Prostate gland (tissue), 2 donors: ENCODE measurements around the gene PDILT.

Experiments used
- POLR2A ChIP-seq: fragments of 450-650 bp; IDR thresholded peaks from one replicate; pipeline ENCODE4 v1.6.1; 2016; ENCODE audit warnings: antibody characterized with exemption, mild to moderate bottlenecking
- POLR2AphosphoS5 ChIP-seq: sonication (generic); formaldehyde crosslinking; IDR thresholded peaks from one replicate; pipeline ENCODE4 v1.6.1; 2017; ENCODE audit warnings: antibody characterized with exemption
- TF ChIP-seq, protein P1 (sequence below), 4 experiments: fragments of 200-600 bp in 2 of 4; fragments of 450-650 bp in 2 of 4; sonication (generic) in 2 of 4; IDR thresholded peaks; 1 replicate in 3 of 4; 2 replicates in 1 of 4; pipeline ENCODE4 v1.5.1; 2016 to 2019; ENCODE audit warnings: antibody characterized with exemption in 4 of 4, mild to moderate bottlenecking in 2 of 4, moderate library complexity in 2 of 4

DNA sequence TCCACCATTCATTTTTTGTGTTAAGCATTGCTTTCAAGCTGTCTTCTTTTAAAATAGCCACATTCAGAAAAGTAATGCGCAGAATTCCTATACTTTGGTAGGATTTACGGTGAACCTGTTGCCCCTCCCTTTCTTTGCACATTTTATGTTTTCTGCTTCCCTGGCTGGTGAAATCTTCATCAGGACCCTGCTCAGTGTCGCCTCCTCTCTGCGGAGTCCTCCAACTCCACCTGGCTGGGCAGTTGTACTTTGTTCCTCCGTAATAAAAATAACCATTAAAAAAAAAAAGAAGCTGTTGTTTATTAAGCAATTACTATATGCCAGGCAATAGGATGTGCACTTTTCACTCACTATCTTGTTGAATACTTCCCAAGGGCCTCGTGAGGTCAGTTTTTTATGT lies 54.9 kb downstream of the PDILT start:
- TF ChIP-seq, protein P1, sequence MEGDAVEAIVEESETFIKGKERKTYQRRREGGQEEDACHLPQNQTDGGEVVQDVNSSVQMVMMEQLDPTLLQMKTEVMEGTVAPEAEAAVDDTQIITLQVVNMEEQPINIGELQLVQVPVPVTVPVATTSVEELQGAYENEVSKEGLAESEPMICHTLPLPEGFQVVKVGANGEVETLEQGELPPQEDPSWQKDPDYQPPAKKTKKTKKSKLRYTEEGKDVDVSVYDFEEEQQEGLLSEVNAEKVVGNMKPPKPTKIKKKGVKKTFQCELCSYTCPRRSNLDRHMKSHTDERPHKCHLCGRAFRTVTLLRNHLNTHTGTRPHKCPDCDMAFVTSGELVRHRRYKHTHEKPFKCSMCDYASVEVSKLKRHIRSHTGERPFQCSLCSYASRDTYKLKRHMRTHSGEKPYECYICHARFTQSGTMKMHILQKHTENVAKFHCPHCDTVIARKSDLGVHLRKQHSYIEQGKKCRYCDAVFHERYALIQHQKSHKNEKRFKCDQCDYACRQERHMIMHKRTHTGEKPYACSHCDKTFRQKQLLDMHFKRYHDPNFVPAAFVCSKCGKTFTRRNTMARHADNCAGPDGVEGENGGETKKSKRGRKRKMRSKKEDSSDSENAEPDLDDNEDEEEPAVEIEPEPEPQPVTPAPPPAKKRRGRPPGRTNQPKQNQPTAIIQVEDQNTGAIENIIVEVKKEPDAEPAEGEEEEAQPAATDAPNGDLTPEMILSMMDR (IDR thresholded peaks at IDR 0.05) = no peak
- no peak for TF ChIP-seq POLR2A
- TF ChIP-seq POLR2AphosphoS5 = no peak
